Skeletal muscle satellite cell (primary cell): ENCODE results near the gene TRIM29. TPM values are rescaled to one million over a fixed set of nuclear protein-coding genes. Genes with fewer than 3 reads are reported as not detected.

Source experiments
- H3K27me3 ChIP-seq: 2 replicates; pipeline ENCODE4 v1.7.0; 2013; ENCODE audit warnings: low read length; ENCODE audit not compliant: control insufficient read depth, insufficient read depth
- H3K36me3 ChIP-seq: 2 replicates; pipeline ENCODE4 v1.7.0; 2013; ENCODE audit warnings: mild to moderate bottlenecking, control low read depth, low read length; ENCODE audit not compliant: insufficient read depth
- H3K4me1 ChIP-seq: 2 replicates; pipeline ENCODE4 v1.7.0; 2013; ENCODE audit warnings: low read length; ENCODE audit not compliant: control insufficient read depth, insufficient read depth
- H3K4me2 ChIP-seq: 2 replicates; pipeline ENCODE4 v1.7.0; 2013; ENCODE audit warnings: mild to moderate bottlenecking, low read length
- H3K4me3 ChIP-seq: 2 replicates; pipeline ENCODE4 v1.7.0; 2013; ENCODE audit warnings: low read length
- H3K9ac ChIP-seq: 2 replicates; pipeline ENCODE4 v1.7.0; 2013; ENCODE audit warnings: mild to moderate bottlenecking, low read depth, low read length, moderate library complexity
- H3K9me3 ChIP-seq: replicated peaks from 2 replicates; pipeline ENCODE4 v1.7.0; 2013; ENCODE audit warnings: mild to moderate bottlenecking, control low read depth, low read length
- total RNA-seq: library from RNA; depleted of rRNA; stranded (reverse); fragments of >200 nt; gene quantifications from 2 replicates; pipeline ENCODE4 v1.2.3, GENCODE V29; 2012; rRNA removed

Gene TRIM29
- total RNA-seq: not detected in 2 replicates

- no peaks in the 10 kb centered on the region for H3K36me3 ChIP-seq
- H3K9ac ChIP-seq: no peak within 1 kb of the TSS
- H3K4me1 ChIP-seq: no peaks in the 10 kb centered on the region
- no peaks in the 10 kb centered on the region for H3K9me3 ChIP-seq
- no peak within 1 kb of the TSS for H3K4me3 ChIP-seq
- no peak within 1 kb of the TSS for H3K4me2 ChIP-seq
- peaks cover 27% of the 10 kb centered on the region for H3K27me3 ChIP-seq
Measured at GRCh38 chr11:120137611-120138521, at the start of gene TRIM29. TRIM29 (minus strand) TSS chr11:120138113; CDS start chr11:120138031, 82 bp downstream.

- no peaks in the 10 kb centered on the region for H3K9me3 ChIP-seq
- no peaks in the 10 kb centered on the region for H3K4me1 ChIP-seq
- no peak overlapping the region for H3K4me3 ChIP-seq
- H3K9ac ChIP-seq: no peak overlapping the region
- H3K27me3 ChIP-seq: peaks cover 88% of the 10 kb centered on the region
- H3K4me2 ChIP-seq: no peak overlapping the region
- no peaks in the 10 kb centered on the region for H3K36me3 ChIP-seq
Measured at GRCh38 chr11:120186774-120187591, 49.1 kb upstream of the TRIM29 start.

- peaks cover 83% of the 10 kb centered on the region for H3K27me3 ChIP-seq
- H3K4me3 ChIP-seq: no peak overlapping the region
- no peaks in the 10 kb centered on the region for H3K4me1 ChIP-seq
- no peaks in the 10 kb centered on the region for H3K9me3 ChIP-seq
- H3K4me2 ChIP-seq: no peak overlapping the region
- H3K36me3 ChIP-seq: no peaks in the 10 kb centered on the region
- H3K9ac ChIP-seq: no peak overlapping the region
Measured at GRCh38 chr11:120186456-120186773, 48.5 kb upstream of the TRIM29 start.

GRCh38 chr11:120185706-120186455 is 48.0 kb upstream of the TRIM29 start:
- Histone ChIP-seq H3K36me3 (no peaks in the 10 kb centered on the region), H3K9ac (no peak overlapping the region)

GRCh38 chr11:120184946-120185705 is 47.2 kb upstream of the TRIM29 start:
- Histone ChIP-seq H3K4me2 (no peak overlapping the region), H3K4me3 (no peak overlapping the region), H3K9me3 (no peaks in the 10 kb centered on the region), H3K9ac (no peak overlapping the region), H3K4me1 (no peaks in the 10 kb centered on the region), H3K36me3 (no peaks in the 10 kb centered on the region), H3K27me3 (peaks cover 70% of the 10 kb centered on the region)

More at GRCh38 chr11:120185706-120186455, 48.0 kb upstream of the TRIM29 start:
- Histone ChIP-seq H3K4me1 (no peaks in the 10 kb centered on the region), H3K4me2 (no peak overlapping the region), H3K27me3 (peaks cover 77% of the 10 kb centered on the region), H3K4me3 (no peak overlapping the region), H3K9me3 (no peaks in the 10 kb centered on the region)

GRCh38 chr11:120184371-120184945 is 46.5 kb upstream of the TRIM29 start:
- Histone ChIP-seq H3K9me3 (no peaks in the 10 kb centered on the region), H3K27me3 (peaks cover 63% of the 10 kb centered on the region), H3K9ac (no peak overlapping the region), H3K4me1 (no peaks in the 10 kb centered on the region), H3K4me3 (no peak overlapping the region), H3K4me2 (no peak overlapping the region), H3K36me3 (no peaks in the 10 kb centered on the region)

- Histone ChIP-seq H3K9ac (no peak overlapping the region), H3K9me3 (no peaks in the 10 kb centered on the region), H3K36me3 (no peaks in the 10 kb centered on the region), H3K4me3 (no peak overlapping the region), H3K27me3 (peaks cover 60% of the 10 kb centered on the region), H3K4me2 (no peak overlapping the region), H3K4me1 (no peaks in the 10 kb centered on the region)
Measured at GRCh38 chr11:120183701-120184141, 45.8 kb upstream of the TRIM29 start.

- Histone ChIP-seq H3K36me3 (no peaks in the 10 kb centered on the region), H3K4me1 (no peaks in the 10 kb centered on the region)
Measured at GRCh38 chr11:120182790-120183491, 45.0 kb upstream of the TRIM29 start.

GRCh38 chr11:120182372-120182771 is 44.5 kb upstream of the TRIM29 start:
- no peak overlapping the region for H3K4me2 ChIP-seq
- no peak overlapping the region for H3K4me3 ChIP-seq
- H3K9ac ChIP-seq: no peak overlapping the region
- H3K9me3 ChIP-seq: no peaks in the 10 kb centered on the region
- no peaks in the 10 kb centered on the region for H3K36me3 ChIP-seq
- H3K27me3 ChIP-seq: peaks cover 51% of the 10 kb centered on the region
- H3K4me1 ChIP-seq: no peaks in the 10 kb centered on the region

More at GRCh38 chr11:120182790-120183491, 45.0 kb upstream of the TRIM29 start:
- H3K4me2 ChIP-seq: no peak overlapping the region
- H3K9me3 ChIP-seq: no peaks in the 10 kb centered on the region
- no peak overlapping the region for H3K4me3 ChIP-seq
- peaks cover 57% of the 10 kb centered on the region for H3K27me3 ChIP-seq
- no peak overlapping the region for H3K9ac ChIP-seq

GRCh38 chr11:120181376-120181975 is 43.6 kb upstream of the TRIM29 start:
- no peak overlapping the region for H3K4me2 ChIP-seq
- H3K27me3 ChIP-seq: peaks cover 52% of the 10 kb centered on the region
- H3K9me3 ChIP-seq: no peaks in the 10 kb centered on the region
- no peak overlapping the region for H3K4me3 ChIP-seq
- no peaks in the 10 kb centered on the region for H3K36me3 ChIP-seq
- no peak overlapping the region for H3K9ac ChIP-seq
- no peaks in the 10 kb centered on the region for H3K4me1 ChIP-seq
